CD14-positive monocyte (primary cell): ENCODE results near the gene ZDHHC9. TPM values are rescaled to one million over a fixed set of nuclear protein-coding genes. Genes with fewer than 3 reads are reported as not detected.

Experiments
- DNase-seq, 3 donors: peaks; one replicate each; pipeline ENCODE4 v3.0.0-alpha.2; 2011 to 2022
- H2AFZ ChIP-seq: 2 replicates; pipeline ENCODE4 v1.6.0; 2012; ENCODE audit warnings: mild to moderate bottlenecking, low read depth, low read length, inconsistent platforms; ENCODE audit not compliant: insufficient read depth, poor library complexity, severe bottlenecking
- H3K27ac ChIP-seq, 2 donors: 1 replicate in 1 of 2; 2 replicates in 1 of 2; pipeline ENCODE4 v1.5.1; 2012 to 2013; ENCODE audit warnings: low read length in 2 of 2, control low read depth in 1 of 2, inconsistent platforms in 1 of 2, low read depth in 1 of 2, mild to moderate bottlenecking in 1 of 2
- H3K27me3 ChIP-seq, 2 donors: one replicate each; pipeline versions ENCODE4 v1.6.0 to v1.6.1; 2011 to 2013; ENCODE audit warnings: low read length in 2 of 2; ENCODE audit not compliant: control insufficient read depth in 2 of 2, insufficient read depth in 2 of 2
- H3K36me3 ChIP-seq, 2 donors: replicated peaks in 1 of 2; 1 replicate in 1 of 2; 2 replicates in 1 of 2; pipeline versions ENCODE4 v1.5.1 to v1.6.1; 2012 to 2013; ENCODE audit warnings: low read length in 2 of 2, control low read depth in 1 of 2, inconsistent platforms in 1 of 2, mild to moderate bottlenecking in 1 of 2; ENCODE audit not compliant: insufficient read depth in 2 of 2, control insufficient read depth in 1 of 2
- H3K4me1 ChIP-seq, 2 donors: 1 replicate in 1 of 2; 2 replicates in 1 of 2; pipeline versions ENCODE4 v1.5.1 to v1.6.1; 2012 to 2013; ENCODE audit warnings: low read length in 2 of 2, control low read depth in 1 of 2, inconsistent platforms in 1 of 2, mild to moderate bottlenecking in 1 of 2, moderate library complexity in 1 of 2; ENCODE audit not compliant: insufficient read depth in 2 of 2, control insufficient read depth in 1 of 2
- H3K4me2 ChIP-seq: replicated peaks from 2 replicates; pipeline ENCODE3; 2012; ENCODE audit warnings: low read length, moderate library complexity, mild to moderate bottlenecking; ENCODE audit not compliant: poor library complexity, severe bottlenecking; ENCODE audit errors: extremely low read depth
- H3K4me3 ChIP-seq, 3 experiments: fragments of 200-600 bp in 1 of 3; sonication (generic) in 1 of 3; replicated peaks in 1 of 3; 1 replicate in 2 of 3; 2 replicates in 1 of 3; pipeline ENCODE4 v1.5.1; 2011 to 2013; ENCODE audit warnings: low read length in 3 of 3, mild to moderate bottlenecking in 3 of 3, control low read depth in 2 of 3, low read depth in 2 of 3, inconsistent platforms in 1 of 3, moderate library complexity in 1 of 3
- H3K79me2 ChIP-seq: 2 replicates; pipeline ENCODE4 v1.6.0; 2012; ENCODE audit warnings: mild to moderate bottlenecking, control low read depth, inconsistent platforms, low read length, moderate library complexity; ENCODE audit not compliant: insufficient read depth
- H3K9ac ChIP-seq: 2 replicates; pipeline ENCODE4 v1.6.0; 2017; ENCODE audit warnings: low read length, mild to moderate bottlenecking; ENCODE audit not compliant: insufficient read depth, poor library complexity, severe bottlenecking
- H3K9me3 ChIP-seq, 2 donors: replicated peaks in 1 of 2; 1 replicate in 1 of 2; 2 replicates in 1 of 2; pipeline versions ENCODE4 v1.5.1 to v1.6.1; 2012 to 2013; ENCODE audit warnings: low read length in 2 of 2, control low read depth in 1 of 2; ENCODE audit not compliant: control insufficient read depth in 1 of 2, insufficient read depth in 1 of 2
- H4K20me1 ChIP-seq: 2 replicates; pipeline ENCODE4 v1.6.0; 2012; ENCODE audit warnings: mild to moderate bottlenecking, low read length, control low read depth, moderate library complexity; ENCODE audit not compliant: insufficient read depth
- H3K27ac Mint-ChIP-seq, 7 donors: one replicate each; pipeline ENCODE4 v1.8.0; 2020; ENCODE audit warnings: mild to moderate bottlenecking in 7 of 7, mixed read lengths in 7 of 7, moderate library complexity in 6 of 7, inconsistent platforms in 2 of 7
- H3K27me3 Mint-ChIP-seq, 3 donors: one replicate each; pipeline ENCODE4 v1.8.0; 2021 to 2022; ENCODE audit warnings: low read depth in 3 of 3, mild to moderate bottlenecking in 3 of 3, mixed read lengths in 3 of 3, moderate library complexity in 3 of 3, inconsistent platforms in 1 of 3
- H3K36me3 Mint-ChIP-seq, 2 donors: one replicate each; pipeline ENCODE4 v1.8.0; 2020; ENCODE audit warnings: mixed read lengths in 2 of 2, inconsistent platforms in 1 of 2, mild to moderate bottlenecking in 1 of 2
- H3K4me1 Mint-ChIP-seq: one replicate; pipeline ENCODE4 v1.8.0; 2020; ENCODE audit warnings: mild to moderate bottlenecking, mixed read lengths
- H3K4me3 Mint-ChIP-seq, 2 donors: one replicate each; pipeline ENCODE4 v1.8.0; 2020; ENCODE audit warnings: mild to moderate bottlenecking in 2 of 2, mixed read lengths in 2 of 2, moderate library complexity in 1 of 2
- H3K9me3 Mint-ChIP-seq, 7 donors: one replicate each; pipeline ENCODE4 v1.8.0; 2020 to 2022; ENCODE audit warnings: mixed read lengths in 7 of 7, mild to moderate bottlenecking in 6 of 7, moderate library complexity in 6 of 7, inconsistent platforms in 2 of 7
- WGBS: methylation state at CpG from one replicate; pipeline ENCODE4 v1.1.5; 2013; ENCODE audit warnings: missing lambda C conversion rate; ENCODE audit not compliant: insufficient coverage; 5-methylcytosine and 5-hydroxymethylcytosine counted together
- intact Hi-C, 2 donors: fragments of 100-400 bp; cut with micrococcal nuclease; formaldehyde crosslinking; loops; one replicate each; pipeline versions ENCODE4 v1.15.0 to v1.15.1; 2023
- polyA plus RNA-seq, 3 donors: library from polyadenylated mRNA; depleted of rRNA in 1 of 3; unstranded in 2 of 3; stranded (reverse) in 1 of 3; fragments of 300-500 nt in 2 of 3; fragments of >200 nt in 1 of 3; fragmentation: Illumina TruSeq in 2 of 3; gene quantifications; 1 replicate in 2 of 3; 2 replicates in 1 of 3; pipeline ENCODE4 v1.2.3, GENCODE V29; 2012 to 2021
- TF ChIP-seq, protein P1 (sequence below): fragments of 200-600 bp; IDR thresholded peaks from one replicate; pipeline ENCODE4 v1.8.0; 2022; ENCODE audit warnings: antibody characterized with exemption, mild to moderate bottlenecking

The ZDHHC9 gene
- polyA plus RNA-seq, 3 donors, result 1.5 to 2.8 (median 2.7) TPM

DNA sequence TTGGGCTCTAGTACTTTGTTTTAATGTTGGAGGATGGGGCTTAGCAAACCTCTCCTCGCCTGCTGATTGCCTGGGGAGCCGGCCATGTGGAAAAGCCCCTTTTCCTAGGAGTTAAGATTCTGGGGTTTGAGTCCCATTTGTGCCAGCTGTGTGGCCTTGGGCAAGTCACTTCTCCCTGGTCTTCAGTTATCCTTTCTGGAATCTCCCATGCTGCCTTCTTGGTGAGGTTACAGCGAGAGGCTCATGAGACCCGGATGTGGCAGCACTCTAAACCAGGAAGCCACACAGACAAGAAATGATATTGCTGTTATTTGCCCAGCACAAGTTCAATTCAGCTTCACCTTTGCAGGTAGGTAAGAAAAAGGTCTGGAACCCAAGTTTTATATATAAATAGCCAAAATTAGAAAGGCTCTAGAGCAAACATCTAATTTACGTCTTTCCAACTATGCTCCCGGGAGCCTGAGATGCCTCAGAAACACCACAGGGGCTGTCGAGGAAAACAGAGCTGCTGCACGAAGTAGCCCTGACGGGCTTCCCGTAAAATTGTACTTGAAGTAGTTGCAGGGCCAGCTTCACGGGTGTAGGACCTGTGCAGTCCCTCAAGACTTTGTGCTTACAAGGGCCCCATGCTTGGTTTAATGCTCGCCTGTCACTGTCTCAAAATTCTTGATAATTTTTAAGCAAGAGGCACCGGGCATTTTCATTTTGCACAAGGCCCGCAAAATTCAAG, 72.3 kb downstream of the ZDHHC9 start:
- WGBS, result 50% methylated on average over 4 of the region's 14 CpGs
- intact Hi-C loops, result no loop called here
- H2AFZ ChIP-seq, result peak overlapping the region; percentile 61
- peak overlapping the region; percentile 95 to 98 for H3K27ac ChIP-seq
- no peaks in the 10 kb centered on the region for H3K9me3 ChIP-seq
- H3K9me3 Mint-ChIP-seq, result peaks cover 0 to 8% (median 2%) of the 10 kb centered on the region in 7 donors
- peak overlapping the region; percentile 97 to 100 (median 99) for H3K27ac Mint-ChIP-seq
- peak overlapping the region; percentile 8 for H3K9ac ChIP-seq
- peaks cover 58% of the 10 kb centered on the region for H3K4me1 Mint-ChIP-seq
- H3K36me3 ChIP-seq, result no peaks in the 10 kb centered on the region
- no peaks in the 10 kb centered on the region for H3K27me3 ChIP-seq
- DNase-seq, result peak in 2 of 3 donors; percentile 17 to 65
- no peaks in the 10 kb centered on the region for H4K20me1 ChIP-seq
- peaks cover 63 to 67% of the 10 kb centered on the region in 2 donors for H3K4me1 ChIP-seq
- no peaks in the 10 kb centered on the region for H3K36me3 Mint-ChIP-seq
- H3K79me2 ChIP-seq, result no peaks in the 10 kb centered on the region
- peaks cover 0 to 10% (median 1%) of the 10 kb centered on the region in 3 donors for H3K27me3 Mint-ChIP-seq
- TF ChIP-seq, protein P1, sequence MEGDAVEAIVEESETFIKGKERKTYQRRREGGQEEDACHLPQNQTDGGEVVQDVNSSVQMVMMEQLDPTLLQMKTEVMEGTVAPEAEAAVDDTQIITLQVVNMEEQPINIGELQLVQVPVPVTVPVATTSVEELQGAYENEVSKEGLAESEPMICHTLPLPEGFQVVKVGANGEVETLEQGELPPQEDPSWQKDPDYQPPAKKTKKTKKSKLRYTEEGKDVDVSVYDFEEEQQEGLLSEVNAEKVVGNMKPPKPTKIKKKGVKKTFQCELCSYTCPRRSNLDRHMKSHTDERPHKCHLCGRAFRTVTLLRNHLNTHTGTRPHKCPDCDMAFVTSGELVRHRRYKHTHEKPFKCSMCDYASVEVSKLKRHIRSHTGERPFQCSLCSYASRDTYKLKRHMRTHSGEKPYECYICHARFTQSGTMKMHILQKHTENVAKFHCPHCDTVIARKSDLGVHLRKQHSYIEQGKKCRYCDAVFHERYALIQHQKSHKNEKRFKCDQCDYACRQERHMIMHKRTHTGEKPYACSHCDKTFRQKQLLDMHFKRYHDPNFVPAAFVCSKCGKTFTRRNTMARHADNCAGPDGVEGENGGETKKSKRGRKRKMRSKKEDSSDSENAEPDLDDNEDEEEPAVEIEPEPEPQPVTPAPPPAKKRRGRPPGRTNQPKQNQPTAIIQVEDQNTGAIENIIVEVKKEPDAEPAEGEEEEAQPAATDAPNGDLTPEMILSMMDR, result no peak
- no peak overlapping the region for H3K4me3 Mint-ChIP-seq
- H3K4me2 ChIP-seq, result no peak overlapping the region
- H3K4me3 ChIP-seq, result no peak overlapping the region

DNA sequence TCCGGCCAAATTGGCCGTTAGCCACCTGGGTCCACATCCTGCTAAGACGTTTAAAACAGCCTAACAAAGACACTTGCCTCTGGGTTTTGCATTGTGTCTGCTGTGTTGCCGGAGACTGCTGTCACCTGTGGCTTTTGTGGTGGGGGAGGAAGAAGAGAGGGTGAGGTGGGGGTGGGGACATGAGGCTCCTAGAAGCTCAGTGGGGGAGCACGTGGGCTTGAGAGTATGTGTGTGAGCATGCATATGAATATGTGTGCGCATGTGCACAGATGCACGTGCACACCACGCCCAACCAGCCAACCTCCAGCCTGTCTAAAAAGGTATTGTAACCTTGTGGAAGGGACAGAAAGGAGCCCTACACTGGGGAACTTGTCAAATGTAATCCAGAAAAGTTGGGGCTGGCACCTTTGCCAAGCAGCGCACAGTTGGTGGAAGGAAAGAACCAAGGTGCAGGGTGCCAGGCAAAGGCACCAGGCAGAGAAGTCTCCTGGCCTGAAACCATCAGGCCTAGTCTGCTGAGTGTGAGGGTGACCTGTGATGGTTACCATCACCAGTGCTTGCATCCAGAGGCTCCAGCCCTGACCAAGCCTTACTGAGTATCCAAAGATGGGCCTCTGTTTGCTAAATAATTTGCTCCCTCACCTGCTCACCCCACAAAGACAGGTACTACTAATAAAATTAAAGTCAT, 74.1 kb downstream of the ZDHHC9 start:
- no peaks in the 10 kb centered on the region for H3K27me3 ChIP-seq
- no peaks in the 10 kb centered on the region for H3K79me2 ChIP-seq
- peaks cover 0 to 9% (median under 1%) of the 10 kb centered on the region in 3 donors for H3K27me3 Mint-ChIP-seq
- H3K9me3 ChIP-seq, result no peaks in the 10 kb centered on the region
- no peak overlapping the region for H3K27ac Mint-ChIP-seq
- H3K4me3 Mint-ChIP-seq, result no peak overlapping the region
- peaks cover 50 to 53% of the 10 kb centered on the region in 2 donors for H3K4me1 ChIP-seq
- H3K9me3 Mint-ChIP-seq, result peaks cover 0 to 5% (median 2%) of the 10 kb centered on the region in 7 donors
- H3K9ac ChIP-seq, result no peak overlapping the region
- no peaks in the 10 kb centered on the region for H4K20me1 ChIP-seq
- H3K36me3 Mint-ChIP-seq, result no peaks in the 10 kb centered on the region
- H3K4me2 ChIP-seq, result no peak overlapping the region
- no CpG with 5 or more reads among the region's 9 CpGs for WGBS
- no peak overlapping the region for H3K4me3 ChIP-seq
- peaks cover 54% of the 10 kb centered on the region for H3K4me1 Mint-ChIP-seq
- TF ChIP-seq, protein P1, result no peak
- H2AFZ ChIP-seq, result no peak overlapping the region
- no peak for DNase-seq
- intact Hi-C loops, result no loop called here
- no peak overlapping the region for H3K27ac ChIP-seq
- H3K36me3 ChIP-seq, result no peaks in the 10 kb centered on the region
